ENCODE results near the gene XCR1.
A peak's percentile ranks its signal among the peaks of the same experiment; 100 is the strongest.

XCR1 gene

DNA sequence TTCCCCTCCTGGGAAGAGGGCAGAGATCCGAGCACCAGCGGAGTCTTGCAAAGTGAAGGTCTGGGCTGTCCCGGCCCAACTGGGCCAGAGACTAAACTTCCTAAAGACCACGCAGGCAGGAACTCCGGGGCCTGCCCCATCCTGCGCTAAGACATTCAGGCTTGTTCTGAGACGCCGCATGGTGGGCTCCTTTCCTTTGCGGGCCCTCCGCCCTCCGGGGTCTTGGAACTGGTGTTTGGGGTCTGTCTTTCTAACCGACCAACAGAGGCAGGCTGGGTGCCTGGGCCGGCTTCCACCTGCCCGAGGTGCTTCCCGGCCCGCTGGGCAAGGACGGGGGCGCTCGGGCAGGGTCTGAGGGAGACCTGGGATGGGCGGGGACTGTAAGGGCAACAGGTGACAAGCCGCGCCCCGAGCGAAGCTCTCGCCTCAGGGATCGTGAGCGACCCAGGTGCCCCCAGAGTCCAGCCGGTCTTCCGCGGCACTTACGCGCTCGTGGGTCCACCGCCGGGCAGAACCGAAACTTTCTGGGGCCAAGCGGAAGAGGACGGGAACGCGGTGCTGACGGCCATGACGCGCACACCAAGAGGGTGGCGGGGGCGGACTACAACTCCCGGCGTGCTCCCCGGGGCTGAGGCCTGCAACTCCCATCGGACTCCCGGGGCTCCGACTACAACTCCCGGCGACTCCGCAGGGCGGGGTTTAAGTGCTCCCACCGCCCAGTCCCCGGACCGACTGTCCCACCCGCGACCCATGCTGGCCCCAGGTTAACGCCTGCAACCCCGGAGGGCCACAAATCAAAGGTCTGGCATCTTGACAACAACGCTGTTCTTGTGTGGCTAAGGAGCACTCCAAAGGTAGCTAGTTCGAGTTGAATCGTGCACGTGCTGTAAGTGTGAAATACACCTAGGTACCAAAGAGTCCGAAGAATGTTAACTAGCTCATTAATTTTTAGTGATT is 31.8 kb downstream of the XCR1 start, which contains the start of gene FYCO1 (continued):
- peak; percentile 82 for TF ChIP-seq YY2 (tag by site-specific recombination; IDR thresholded peaks at IDR 0.05)
- no peak for TF ChIP-seq ZNF146 (tag by site-specific recombination; IDR thresholded peaks at IDR 0.05)
- TF ChIP-seq ZNF48 (tag by site-specific recombination; IDR thresholded peaks at IDR 0.05): no peak
- TF ChIP-seq ZNF2 (tag by site-specific recombination; IDR thresholded peaks at IDR 0.05): no peak
- TF ChIP-seq ZNF335 (tag by site-specific recombination; conservative IDR thresholded peaks at IDR 0.05): peak; percentile 91
- no peak for TF ChIP-seq KLF10 (tag by site-specific recombination; IDR thresholded peaks at IDR 0.05)
- peak; percentile 67 for TF ChIP-seq KLF1 (tag by site-specific recombination; IDR thresholded peaks at IDR 0.05)
- peak; percentile 66 for TF ChIP-seq WT1 (tag by site-specific recombination; IDR thresholded peaks at IDR 0.05)
- no peak for TF ChIP-seq ELK4 (IDR thresholded peaks at IDR 0.05; ENCODE audit: borderline replicate concordance, low read depth, low read length)
- no peak for TF ChIP-seq AEBP2 (tag by site-specific recombination; IDR thresholded peaks at IDR 0.05; ENCODE audit: borderline replicate concordance)
- TF ChIP-seq ZNF488 (tag by site-specific recombination; IDR thresholded peaks at IDR 0.05): no peak
- no peak for TF ChIP-seq PRDM2 (tag by site-specific recombination; IDR thresholded peaks at IDR 0.05; ENCODE audit: borderline replicate concordance)
- peak; percentile 89 for TF ChIP-seq ZBTB17 (tag by site-specific recombination; IDR thresholded peaks at IDR 0.05)
- no peak for TF ChIP-seq ZNF214 (tag by site-specific recombination; IDR thresholded peaks at IDR 0.05; ENCODE audit: borderline replicate concordance)
- no peak for TF ChIP-seq BCL6B (tag by site-specific recombination; IDR thresholded peaks at IDR 0.05)
- no peak for TF ChIP-seq ZNF658 (tag by site-specific recombination; IDR thresholded peaks at IDR 0.05)
- peak; percentile 58 for TF ChIP-seq ZNF629 (tag by site-specific recombination; IDR thresholded peaks at IDR 0.05)
- TF ChIP-seq, protein P1, sequence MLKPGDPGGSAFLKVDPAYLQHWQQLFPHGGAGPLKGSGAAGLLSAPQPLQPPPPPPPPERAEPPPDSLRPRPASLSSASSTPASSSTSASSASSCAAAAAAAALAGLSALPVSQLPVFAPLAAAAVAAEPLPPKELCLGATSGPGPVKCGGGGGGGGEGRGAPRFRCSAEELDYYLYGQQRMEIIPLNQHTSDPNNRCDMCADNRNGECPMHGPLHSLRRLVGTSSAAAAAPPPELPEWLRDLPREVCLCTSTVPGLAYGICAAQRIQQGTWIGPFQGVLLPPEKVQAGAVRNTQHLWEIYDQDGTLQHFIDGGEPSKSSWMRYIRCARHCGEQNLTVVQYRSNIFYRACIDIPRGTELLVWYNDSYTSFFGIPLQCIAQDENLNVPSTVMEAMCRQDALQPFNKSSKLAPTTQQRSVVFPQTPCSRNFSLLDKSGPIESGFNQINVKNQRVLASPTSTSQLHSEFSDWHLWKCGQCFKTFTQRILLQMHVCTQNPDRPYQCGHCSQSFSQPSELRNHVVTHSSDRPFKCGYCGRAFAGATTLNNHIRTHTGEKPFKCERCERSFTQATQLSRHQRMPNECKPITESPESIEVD (tag by site-specific recombination; IDR thresholded peaks at IDR 0.05): no peak
- TF ChIP-seq, protein P2, sequence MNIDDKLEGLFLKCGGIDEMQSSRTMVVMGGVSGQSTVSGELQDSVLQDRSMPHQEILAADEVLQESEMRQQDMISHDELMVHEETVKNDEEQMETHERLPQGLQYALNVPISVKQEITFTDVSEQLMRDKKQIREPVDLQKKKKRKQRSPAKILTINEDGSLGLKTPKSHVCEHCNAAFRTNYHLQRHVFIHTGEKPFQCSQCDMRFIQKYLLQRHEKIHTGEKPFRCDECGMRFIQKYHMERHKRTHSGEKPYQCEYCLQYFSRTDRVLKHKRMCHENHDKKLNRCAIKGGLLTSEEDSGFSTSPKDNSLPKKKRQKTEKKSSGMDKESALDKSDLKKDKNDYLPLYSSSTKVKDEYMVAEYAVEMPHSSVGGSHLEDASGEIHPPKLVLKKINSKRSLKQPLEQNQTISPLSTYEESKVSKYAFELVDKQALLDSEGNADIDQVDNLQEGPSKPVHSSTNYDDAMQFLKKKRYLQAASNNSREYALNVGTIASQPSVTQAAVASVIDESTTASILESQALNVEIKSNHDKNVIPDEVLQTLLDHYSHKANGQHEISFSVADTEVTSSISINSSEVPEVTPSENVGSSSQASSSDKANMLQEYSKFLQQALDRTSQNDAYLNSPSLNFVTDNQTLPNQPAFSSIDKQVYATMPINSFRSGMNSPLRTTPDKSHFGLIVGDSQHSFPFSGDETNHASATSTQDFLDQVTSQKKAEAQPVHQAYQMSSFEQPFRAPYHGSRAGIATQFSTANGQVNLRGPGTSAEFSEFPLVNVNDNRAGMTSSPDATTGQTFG (tag by site-specific recombination; IDR thresholded peaks at IDR 0.05; ENCODE audit: borderline replicate concordance): no peak
- no peak for TF ChIP-seq ZNF555 (tag by site-specific recombination; conservative IDR thresholded peaks at IDR 0.05)
- no peak for TF ChIP-seq ZNF302 (tag by site-specific recombination; IDR thresholded peaks at IDR 0.05; ENCODE audit: low read depth)
- no peak for TF ChIP-seq ZNF768 (tag by site-specific recombination; IDR thresholded peaks at IDR 0.05)
- no peak for TF ChIP-seq ZNF248 (tag by site-specific recombination; IDR thresholded peaks at IDR 0.05)
- TF ChIP-seq ZNF416 (tag by site-specific recombination; IDR thresholded peaks at IDR 0.05): no peak

All from HEK293 (cell line).